Measurements from ENCODE around the gene SLC17A8. TPM values are rescaled to one million over a fixed set of nuclear protein-coding genes. Genes with fewer than 3 reads are reported as not detected.

SLC17A8 gene
- total and polyA plus RNA-seq, 2 donors from 2014 or later: 0.09 to 0.16 TPM

DNA sequence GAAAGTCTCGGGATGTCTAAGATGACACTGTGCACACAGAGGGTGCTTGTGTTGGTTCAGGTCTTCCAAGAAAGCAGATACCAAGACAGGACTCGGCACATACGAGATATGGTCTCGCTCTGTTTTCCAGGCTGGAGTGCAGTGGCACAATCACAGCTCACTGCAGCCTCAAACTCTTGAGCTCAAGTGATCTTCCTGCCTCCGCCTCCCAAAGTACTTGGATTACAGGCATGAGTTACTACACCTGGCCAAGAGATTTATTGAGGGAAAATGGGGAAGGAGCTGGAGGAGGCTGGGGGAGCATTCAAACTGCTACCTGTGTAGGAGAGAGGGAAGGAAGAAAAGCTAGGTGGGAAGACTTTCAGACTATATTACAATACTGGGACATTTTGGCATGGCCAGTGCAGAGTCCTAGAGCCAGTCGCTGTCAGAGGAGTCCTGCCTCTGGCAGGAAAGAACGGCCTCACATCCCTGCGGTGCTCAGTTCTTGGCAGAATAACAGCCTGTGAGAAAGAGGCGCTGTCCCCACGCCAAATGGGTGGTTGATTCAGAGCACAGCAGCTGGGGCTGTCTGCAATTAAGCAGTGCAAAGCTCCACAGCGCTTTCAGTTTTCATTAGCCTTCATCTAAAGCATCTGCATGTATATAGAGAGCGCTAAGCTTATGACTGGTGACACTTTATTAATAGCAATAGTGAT is 18.3 kb downstream of the SLC17A8 start:
- no peaks in the 10 kb centered on the region for H3K4me1 ChIP-seq (ENCODE audit: control insufficient read depth in 2 of 3, insufficient read depth in 2 of 3, low read depth in 1 of 3, low read length in 3 of 3)
- H3K36me3 ChIP-seq (ENCODE audit: control insufficient read depth in 2 of 3, insufficient read depth in 3 of 3, low read length in 3 of 3): no peaks in the 10 kb centered on the region
- H3K4me3 ChIP-seq (ENCODE audit: low read length in 3 of 3): no peak overlapping the region
- intact Hi-C loops (cut with DNase I): no loop called here
- H3K27me3 ChIP-seq (ENCODE audit: control insufficient read depth, insufficient read depth, low read length): no peaks in the 10 kb centered on the region
- no peak overlapping the region for H3K27ac ChIP-seq (ENCODE audit: low read depth in 2 of 2, low read length in 2 of 2)
- DNase-seq (peak in 3 of 5 donors; percentile 33 to 72 (median 57)), FAIRE-seq (no peak)
- H3K9ac ChIP-seq (ENCODE audit: low read length in 3 of 3): no peak overlapping the region
- TF ChIP-seq, protein P1, sequence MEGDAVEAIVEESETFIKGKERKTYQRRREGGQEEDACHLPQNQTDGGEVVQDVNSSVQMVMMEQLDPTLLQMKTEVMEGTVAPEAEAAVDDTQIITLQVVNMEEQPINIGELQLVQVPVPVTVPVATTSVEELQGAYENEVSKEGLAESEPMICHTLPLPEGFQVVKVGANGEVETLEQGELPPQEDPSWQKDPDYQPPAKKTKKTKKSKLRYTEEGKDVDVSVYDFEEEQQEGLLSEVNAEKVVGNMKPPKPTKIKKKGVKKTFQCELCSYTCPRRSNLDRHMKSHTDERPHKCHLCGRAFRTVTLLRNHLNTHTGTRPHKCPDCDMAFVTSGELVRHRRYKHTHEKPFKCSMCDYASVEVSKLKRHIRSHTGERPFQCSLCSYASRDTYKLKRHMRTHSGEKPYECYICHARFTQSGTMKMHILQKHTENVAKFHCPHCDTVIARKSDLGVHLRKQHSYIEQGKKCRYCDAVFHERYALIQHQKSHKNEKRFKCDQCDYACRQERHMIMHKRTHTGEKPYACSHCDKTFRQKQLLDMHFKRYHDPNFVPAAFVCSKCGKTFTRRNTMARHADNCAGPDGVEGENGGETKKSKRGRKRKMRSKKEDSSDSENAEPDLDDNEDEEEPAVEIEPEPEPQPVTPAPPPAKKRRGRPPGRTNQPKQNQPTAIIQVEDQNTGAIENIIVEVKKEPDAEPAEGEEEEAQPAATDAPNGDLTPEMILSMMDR (IDR thresholded peaks at IDR 0.05; ENCODE audit: borderline replicate concordance, extremely low read depth, insufficient read depth): no peak
- no peaks in the 10 kb centered on the region for H3K9me3 ChIP-seq (ENCODE audit: control insufficient read depth in 2 of 3, insufficient read depth in 1 of 3, low read length in 3 of 3)

DNA sequence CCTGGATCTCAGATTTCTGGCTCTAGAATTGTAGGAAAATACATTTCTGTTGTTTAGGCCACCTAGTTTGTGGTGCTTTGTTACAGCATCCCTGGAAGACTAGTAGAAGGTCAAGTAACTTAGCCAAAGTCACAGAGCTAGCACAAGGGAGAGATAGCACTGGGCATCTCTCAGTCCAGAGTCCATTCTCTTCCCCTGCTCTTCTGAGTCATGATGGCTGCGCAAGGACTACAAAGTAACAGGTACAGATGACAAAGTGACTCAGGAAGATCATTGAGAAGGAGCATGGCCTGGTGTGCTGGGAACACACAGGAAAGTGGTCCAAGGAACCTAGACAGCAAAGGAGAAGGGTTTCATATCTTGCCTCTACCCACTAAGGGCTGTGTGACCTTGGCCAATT is 19.3 kb downstream of the SLC17A8 start:
- Histone ChIP-seq H3K4me3 (ENCODE audit: low read length in 3 of 3) (no peak overlapping the region), H3K36me3 (ENCODE audit: control insufficient read depth in 2 of 3, insufficient read depth in 3 of 3, low read length in 3 of 3) (no peaks in the 10 kb centered on the region), H3K9me3 (ENCODE audit: control insufficient read depth in 2 of 3, insufficient read depth in 1 of 3, low read length in 3 of 3) (no peaks in the 10 kb centered on the region), H3K27me3 (ENCODE audit: control insufficient read depth, insufficient read depth, low read length) (no peaks in the 10 kb centered on the region), H3K9ac (ENCODE audit: low read length in 3 of 3) (no peak overlapping the region), H3K4me1 (ENCODE audit: control insufficient read depth in 2 of 3, insufficient read depth in 2 of 3, low read depth in 1 of 3, low read length in 3 of 3) (no peaks in the 10 kb centered on the region), H3K27ac (ENCODE audit: low read depth in 2 of 2, low read length in 2 of 2) (no peak overlapping the region)
- intact Hi-C loops (cut with DNase I): no loop called here
- DNase-seq: no peak
- TF ChIP-seq, protein P1 (IDR thresholded peaks at IDR 0.05; ENCODE audit: borderline replicate concordance, extremely low read depth, insufficient read depth): no peak
- no peak for FAIRE-seq

DNA sequence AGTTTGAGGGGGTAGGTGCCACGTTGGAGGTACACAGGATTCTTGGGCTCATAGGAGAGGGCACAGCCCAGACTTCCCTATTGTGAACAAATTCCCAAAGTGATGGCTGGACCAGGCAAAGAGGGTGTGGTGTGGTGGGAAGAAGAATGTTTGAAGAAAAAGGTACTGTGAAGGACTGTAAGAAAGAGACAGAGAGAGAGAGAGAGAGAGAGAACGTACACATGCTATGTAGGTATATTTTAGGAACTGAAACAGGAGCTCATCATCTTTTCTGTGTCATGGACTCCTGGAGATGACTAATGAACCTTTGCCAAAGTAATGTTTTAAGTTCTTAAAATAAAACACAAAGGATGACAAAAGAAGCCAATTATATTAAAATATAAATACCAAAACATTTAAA is 24.5 kb downstream of the SLC17A8 start:
- Histone ChIP-seq H3K9ac (ENCODE audit: low read length in 3 of 3) (no peak overlapping the region), H3K4me1 (ENCODE audit: control insufficient read depth in 2 of 3, insufficient read depth in 2 of 3, low read depth in 1 of 3, low read length in 3 of 3) (no peaks in the 10 kb centered on the region), H3K27ac (ENCODE audit: low read depth in 2 of 2, low read length in 2 of 2) (no peak overlapping the region), H3K27me3 (ENCODE audit: control insufficient read depth, insufficient read depth, low read length) (no peaks in the 10 kb centered on the region), H3K36me3 (ENCODE audit: control insufficient read depth in 2 of 3, insufficient read depth in 3 of 3, low read length in 3 of 3) (no peaks in the 10 kb centered on the region), H3K9me3 (ENCODE audit: control insufficient read depth in 2 of 3, insufficient read depth in 1 of 3, low read length in 3 of 3) (no peaks in the 10 kb centered on the region), H3K4me3 (ENCODE audit: low read length in 3 of 3) (no peak overlapping the region)
- TF ChIP-seq, protein P1 (IDR thresholded peaks at IDR 0.05; ENCODE audit: borderline replicate concordance, extremely low read depth, insufficient read depth): no peak
- FAIRE-seq (no peak), DNase-seq (no peak)
- intact Hi-C loops (cut with DNase I): no loop called here

- Histone ChIP-seq H3K4me3 (ENCODE audit: low read length in 3 of 3) (no peak overlapping the region), H3K27me3 (ENCODE audit: control insufficient read depth, insufficient read depth, low read length) (no peaks in the 10 kb centered on the region), H3K36me3 (ENCODE audit: control insufficient read depth in 2 of 3, insufficient read depth in 3 of 3, low read length in 3 of 3) (no peaks in the 10 kb centered on the region), H3K4me1 (ENCODE audit: control insufficient read depth in 2 of 3, insufficient read depth in 2 of 3, low read depth in 1 of 3, low read length in 3 of 3) (no peaks in the 10 kb centered on the region), H3K27ac (ENCODE audit: low read depth in 2 of 2, low read length in 2 of 2) (no peak overlapping the region), H3K9me3 (ENCODE audit: control insufficient read depth in 2 of 3, insufficient read depth in 1 of 3, low read length in 3 of 3) (no peaks in the 10 kb centered on the region), H3K9ac (ENCODE audit: low read length in 3 of 3) (no peak overlapping the region)
- DNase-seq (no peak), FAIRE-seq (no peak)
- intact Hi-C loops (cut with DNase I): no loop called here
- TF ChIP-seq, protein P1 (IDR thresholded peaks at IDR 0.05; ENCODE audit: borderline replicate concordance, extremely low read depth, insufficient read depth): no peak
Measured at GRCh38 chr12:100382338-100382737, 25.5 kb downstream of the SLC17A8 start.
